ENCODE measurements around the gene GLUL. TPM values are rescaled to one million over a fixed set of nuclear protein-coding genes. Genes with fewer than 3 reads are reported as not detected.

Gene GLUL
- total RNA-seq, 4 donors from 2014 or later: 1,653 to 2,736 (median 2,263) TPM

- DNase-seq: no peak
- no peaks in the 10 kb centered on the region for H3K36me3 ChIP-seq
- TF ChIP-seq CTCF (IDR thresholded peaks at IDR 0.05) (no peak), POLR2A (IDR thresholded peaks at IDR 0.05) (no peak)
- H3K27ac ChIP-seq: no peak overlapping the region
- no peaks in the 10 kb centered on the region for H3K27me3 ChIP-seq
- 43 to 51% methylated on average over 2 of the region's 2 CpGs for WGBS, 2 donors
- intact Hi-C loops (cut with DNase I): loop anchor here (10.0 kb wide), 1 partner anchor 953 kb away; no protein-coding TSS in a partner anchor
- H3K4me3 ChIP-seq (replicated peaks in 1 of 3): no peak overlapping the region
- no peaks in the 10 kb centered on the region for H3K9me3 ChIP-seq
- H3K4me1 ChIP-seq: no peaks in the 10 kb centered on the region
Observed at GRCh38 chr1:182428043-182428442, 36.5 kb upstream of the GLUL start.

GRCh38 chr1:182426442-182427430 is 35.1 kb upstream of the GLUL start:
- WGBS, 2 donors: 87 to 90% methylated on average over 7 of the region's 7 CpGs

GRCh38 chr1:182415789-182416188 is 24.2 kb upstream of the GLUL start:
- no peak overlapping the region for H3K27ac ChIP-seq
- H3K4me3 ChIP-seq (replicated peaks in 1 of 3): no peak overlapping the region
- 82% methylated on average over 1 of the region's 1 CpG; no CpG with 5 or more reads in 1 of the 2 donors for WGBS, 2 donors
- no peaks in the 10 kb centered on the region for H3K36me3 ChIP-seq
- no peaks in the 10 kb centered on the region for H3K9me3 ChIP-seq
- no peak for DNase-seq
- TF ChIP-seq POLR2A (IDR thresholded peaks at IDR 0.05) (no peak), CTCF (IDR thresholded peaks at IDR 0.05) (no peak)
- H3K4me1 ChIP-seq: no peaks in the 10 kb centered on the region
- H3K27me3 ChIP-seq: no peaks in the 10 kb centered on the region
- intact Hi-C loops (cut with DNase I): no loop called here

More at GRCh38 chr1:182426442-182427430, 35.1 kb upstream of the GLUL start:
- no peak for TF ChIP-seq CTCF (IDR thresholded peaks at IDR 0.05)
- no peak overlapping the region for H3K27ac ChIP-seq
- intact Hi-C loops (cut with DNase I): loop anchor here (10.0 kb wide), 1 partner anchor 952 kb away; no protein-coding TSS in a partner anchor
- no peaks in the 10 kb centered on the region for H3K9me3 ChIP-seq
- H3K4me3 ChIP-seq (replicated peaks in 1 of 3): no peak overlapping the region
- no peak for DNase-seq
- no peaks in the 10 kb centered on the region for H3K36me3 ChIP-seq
- H3K4me1 ChIP-seq: no peaks in the 10 kb centered on the region
- no peaks in the 10 kb centered on the region for H3K27me3 ChIP-seq

- no peaks in the 10 kb centered on the region for H3K27me3 ChIP-seq
- WGBS, 2 donors: 81 to 83% methylated on average over 6 of the region's 6 CpGs
- no peaks in the 10 kb centered on the region for H3K36me3 ChIP-seq
- H3K9me3 ChIP-seq: no peaks in the 10 kb centered on the region
- TF ChIP-seq POLR2A (IDR thresholded peaks at IDR 0.05): no peak
- intact Hi-C loops (cut with DNase I): no loop called here
- DNase-seq: no peak
- H3K27ac ChIP-seq: no peak overlapping the region
- H3K4me1 ChIP-seq: no peaks in the 10 kb centered on the region
- no peak overlapping the region for H3K4me3 ChIP-seq (replicated peaks in 1 of 3)
Observed at GRCh38 chr1:182413969-182414368, 22.4 kb upstream of the GLUL start.

- WGBS, 2 donors: 87 to 88% methylated on average over 3 of the region's 3 CpGs
- intact Hi-C loops (cut with DNase I): no loop called here
- Histone ChIP-seq H3K4me1 (no peaks in the 10 kb centered on the region), H3K27ac (no peak overlapping the region), H3K4me3 (replicated peaks in 1 of 3) (no peak overlapping the region), H3K9me3 (no peaks in the 10 kb centered on the region), H3K36me3 (no peaks in the 10 kb centered on the region), H3K27me3 (no peaks in the 10 kb centered on the region)
- no peak for DNase-seq
- TF ChIP-seq POLR2A (IDR thresholded peaks at IDR 0.05): no peak
- no peak for TF ChIP-seq CTCF (IDR thresholded peaks at IDR 0.05)
Observed at GRCh38 chr1:182413486-182413885, 21.9 kb upstream of the GLUL start.
